HG02884 (cell line): Measurements from ENCODE around the gene REXO1.

Experiments
- ATAC-seq: cut with Tn5 transposase; IDR thresholded peaks from one replicate; pipeline ENCODE4 v1.9.1; 2021; ENCODE audit warnings: mild to moderate bottlenecking, moderate library complexity; ENCODE audit not compliant: unreplicated experiment

The REXO1 gene

DNA sequence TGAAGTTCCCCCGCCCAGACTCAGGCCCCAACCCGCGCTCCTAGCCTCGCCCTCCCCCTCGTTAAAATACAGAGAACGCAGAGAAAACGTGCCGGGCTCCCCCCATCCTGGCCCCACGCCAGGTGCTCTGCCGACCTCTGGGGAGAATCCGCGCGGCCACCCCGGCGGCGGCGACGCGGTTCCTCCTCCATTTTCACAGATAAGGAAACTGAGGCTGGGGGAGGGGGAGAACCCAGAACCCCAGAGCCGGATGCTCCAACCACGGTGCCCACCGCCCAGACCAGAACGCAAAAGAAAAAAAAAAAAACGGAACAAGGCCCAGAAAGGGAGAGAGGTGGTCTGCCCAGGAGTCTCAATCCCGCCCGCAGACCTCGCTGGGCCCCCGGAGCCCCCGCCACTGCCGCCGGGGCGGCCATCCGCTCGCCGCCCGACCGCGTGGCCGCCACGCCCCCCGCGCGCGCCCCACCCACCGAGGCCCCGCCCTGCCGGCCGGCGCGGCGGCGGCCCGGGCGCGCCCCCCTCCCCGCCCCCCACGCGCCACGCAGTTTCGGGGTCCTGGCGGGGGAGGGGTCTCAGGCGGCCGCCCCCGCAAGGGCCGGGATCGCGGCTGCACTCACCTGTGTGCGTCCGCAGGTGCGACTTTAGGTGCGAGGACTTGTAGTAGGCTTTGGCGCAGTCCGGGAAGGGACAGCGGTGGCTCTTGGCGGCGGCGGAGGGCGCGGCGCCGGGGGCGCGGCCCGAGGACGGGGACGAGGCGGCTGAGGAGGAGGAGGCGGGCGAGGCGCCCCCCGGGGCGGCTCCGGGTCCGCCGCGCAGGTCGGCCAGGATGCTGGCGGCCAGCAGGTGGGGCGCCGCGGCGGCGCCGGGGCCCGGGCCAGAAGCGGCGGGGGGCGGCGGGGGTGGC, 14.4 kb upstream of the REXO1 start:
- ATAC-seq, result no peak

DNA sequence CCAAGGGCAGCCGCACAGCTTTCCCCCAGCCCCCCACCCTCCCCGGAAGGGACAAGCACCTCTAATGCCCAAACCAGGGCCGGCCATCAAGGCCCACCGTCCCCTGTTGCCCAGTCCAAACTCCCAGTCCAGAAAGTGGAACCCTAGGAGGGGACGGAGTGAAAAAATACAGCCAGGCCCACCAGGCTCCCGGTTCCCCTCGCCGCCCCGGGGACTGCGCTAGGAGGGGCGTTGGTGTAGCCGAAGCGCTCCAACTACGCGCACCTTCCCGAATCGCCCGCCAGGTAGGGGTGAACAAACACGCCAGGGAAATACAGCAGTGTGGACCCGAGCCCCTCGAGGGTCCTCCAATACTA, 13.8 kb upstream of the REXO1 start:
- no peak for ATAC-seq

- ATAC-seq, result no peak
Measured at GRCh38 chr19:1861599-1862031, 13.3 kb upstream of the REXO1 start.

DNA sequence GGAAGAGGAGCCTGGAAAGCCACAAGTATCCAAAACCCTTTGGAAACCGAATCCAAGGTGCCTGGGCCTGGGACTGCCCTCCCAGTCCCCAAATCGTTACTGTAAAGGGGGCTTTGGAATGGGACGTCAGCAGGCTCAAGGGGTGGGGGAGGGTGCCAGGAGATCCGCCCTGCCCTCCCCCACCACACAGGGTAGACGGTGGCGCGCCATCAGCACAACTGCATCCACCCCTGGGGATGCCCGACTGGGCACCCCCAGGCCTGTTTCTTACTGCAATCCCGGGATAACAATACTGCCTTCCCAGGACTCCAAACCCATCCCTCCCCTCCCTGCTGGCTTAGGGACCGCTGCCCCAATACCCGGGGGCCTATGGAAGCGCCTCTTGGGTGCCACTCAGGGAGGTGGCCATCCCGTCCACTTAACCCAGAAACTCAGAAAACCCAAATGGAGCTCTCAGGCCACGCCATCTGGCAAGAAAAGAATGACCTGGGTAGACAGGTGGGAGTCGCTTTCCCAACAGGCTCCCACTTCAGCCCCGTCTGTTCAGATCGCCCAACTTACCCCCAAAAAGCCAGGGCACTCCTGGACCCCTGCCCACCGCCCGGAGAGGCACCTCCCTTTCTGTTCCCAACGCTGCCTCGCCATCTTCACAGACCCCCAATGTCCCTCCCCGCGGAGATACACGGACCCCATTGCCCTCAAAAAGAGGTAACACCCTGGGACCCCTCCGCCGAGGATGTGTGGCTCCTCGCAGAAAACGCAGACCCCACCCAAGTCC, 12.7 kb upstream of the REXO1 start:
- no peak for ATAC-seq

DNA sequence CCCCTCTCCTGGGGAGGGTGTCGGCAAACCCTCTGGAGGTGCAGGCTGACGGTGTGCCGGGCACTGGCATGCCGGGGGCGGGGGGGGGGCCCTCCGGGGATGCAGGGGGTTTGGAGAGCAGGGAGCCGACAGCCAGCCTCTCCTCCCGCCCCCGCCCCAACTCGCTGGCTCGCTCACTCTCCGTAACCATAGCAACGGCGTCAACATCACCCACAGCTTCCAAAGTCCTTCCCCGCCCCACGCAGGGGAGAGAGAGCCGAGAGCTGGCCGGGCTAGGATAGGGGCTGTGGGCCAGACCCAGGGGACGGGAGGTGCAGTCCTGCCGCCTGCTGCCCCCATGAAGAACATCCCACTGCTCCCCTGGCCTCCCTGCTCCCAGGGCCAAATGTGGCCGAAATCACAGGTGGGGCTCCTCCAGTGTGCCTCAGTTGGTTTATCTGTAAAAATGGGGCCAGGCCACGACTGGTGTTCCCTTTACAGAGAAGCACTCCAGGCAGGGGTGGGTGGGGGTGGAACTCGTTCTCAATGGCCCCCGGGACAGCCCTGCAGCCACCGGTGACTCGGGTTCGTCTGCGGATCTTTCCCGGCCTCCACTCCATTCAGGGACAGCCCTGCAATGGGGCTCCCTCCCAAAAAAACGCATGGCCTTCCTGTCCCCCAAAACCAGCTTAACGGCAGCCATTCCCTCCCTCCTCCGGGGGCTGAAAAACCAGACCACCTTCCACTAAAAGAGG, 11.9 kb upstream of the REXO1 start:
- ATAC-seq, result no peak

DNA sequence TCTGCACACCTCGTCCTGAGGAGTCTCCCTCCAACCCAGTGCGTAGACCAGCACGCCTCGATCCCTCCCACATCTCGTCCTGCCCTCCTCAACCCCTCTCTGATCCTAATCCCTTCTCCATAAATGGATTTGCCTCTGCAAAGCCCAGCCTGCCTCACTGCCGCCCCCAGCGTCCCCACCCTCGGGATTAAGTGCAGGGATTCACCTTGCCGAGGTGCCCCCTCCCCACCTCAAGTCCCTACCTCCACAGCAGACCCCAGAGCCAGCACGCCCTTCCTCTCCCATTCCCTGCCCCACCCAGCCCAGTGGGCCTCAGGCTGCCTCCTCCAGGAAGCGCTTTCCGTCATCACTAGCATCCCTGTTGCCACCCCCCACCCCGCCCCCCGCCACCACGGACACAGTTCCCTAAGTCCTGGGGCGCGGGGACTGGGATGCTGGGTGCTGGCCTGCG, 11.1 kb upstream of the REXO1 start:
- no peak for ATAC-seq

GRCh38 chr19:1858412-1859081, 10.3 kb upstream of the REXO1 start:
- ATAC-seq, result no peak

DNA sequence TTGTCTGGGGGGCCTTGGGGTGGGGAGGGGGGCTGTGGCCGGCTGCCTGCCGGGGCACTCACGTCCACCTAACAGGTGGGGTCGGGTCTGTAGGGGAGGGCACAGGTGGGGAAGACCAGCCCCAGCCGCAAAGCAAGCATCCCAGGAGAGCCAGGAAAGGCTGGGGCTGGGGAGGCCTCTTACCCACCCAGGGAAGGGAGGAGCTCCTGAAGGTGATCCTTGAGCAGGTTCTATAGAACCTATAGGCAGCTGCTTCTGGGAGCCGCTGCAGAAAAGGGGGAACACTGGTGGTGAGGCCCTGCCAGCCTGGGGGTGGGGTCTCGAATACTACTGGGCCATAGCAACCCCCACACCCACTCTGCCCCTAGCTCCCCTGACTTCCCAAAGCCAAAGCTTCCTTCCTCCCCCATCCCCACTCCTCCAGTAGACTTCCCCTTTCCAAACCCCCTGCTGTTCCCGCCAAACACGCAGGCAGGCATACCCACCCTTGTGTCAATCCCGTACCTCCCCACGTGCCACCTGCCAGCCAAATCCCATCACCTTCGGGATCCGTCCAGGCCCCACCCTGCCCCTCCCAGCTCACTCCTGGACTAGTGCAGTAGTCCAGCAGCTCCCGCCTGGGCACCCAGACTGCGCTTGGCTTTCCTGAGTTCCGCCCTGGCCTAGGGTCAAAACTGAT, 9.5 kb upstream of the REXO1 start:
- ATAC-seq, result no peak

DNA sequence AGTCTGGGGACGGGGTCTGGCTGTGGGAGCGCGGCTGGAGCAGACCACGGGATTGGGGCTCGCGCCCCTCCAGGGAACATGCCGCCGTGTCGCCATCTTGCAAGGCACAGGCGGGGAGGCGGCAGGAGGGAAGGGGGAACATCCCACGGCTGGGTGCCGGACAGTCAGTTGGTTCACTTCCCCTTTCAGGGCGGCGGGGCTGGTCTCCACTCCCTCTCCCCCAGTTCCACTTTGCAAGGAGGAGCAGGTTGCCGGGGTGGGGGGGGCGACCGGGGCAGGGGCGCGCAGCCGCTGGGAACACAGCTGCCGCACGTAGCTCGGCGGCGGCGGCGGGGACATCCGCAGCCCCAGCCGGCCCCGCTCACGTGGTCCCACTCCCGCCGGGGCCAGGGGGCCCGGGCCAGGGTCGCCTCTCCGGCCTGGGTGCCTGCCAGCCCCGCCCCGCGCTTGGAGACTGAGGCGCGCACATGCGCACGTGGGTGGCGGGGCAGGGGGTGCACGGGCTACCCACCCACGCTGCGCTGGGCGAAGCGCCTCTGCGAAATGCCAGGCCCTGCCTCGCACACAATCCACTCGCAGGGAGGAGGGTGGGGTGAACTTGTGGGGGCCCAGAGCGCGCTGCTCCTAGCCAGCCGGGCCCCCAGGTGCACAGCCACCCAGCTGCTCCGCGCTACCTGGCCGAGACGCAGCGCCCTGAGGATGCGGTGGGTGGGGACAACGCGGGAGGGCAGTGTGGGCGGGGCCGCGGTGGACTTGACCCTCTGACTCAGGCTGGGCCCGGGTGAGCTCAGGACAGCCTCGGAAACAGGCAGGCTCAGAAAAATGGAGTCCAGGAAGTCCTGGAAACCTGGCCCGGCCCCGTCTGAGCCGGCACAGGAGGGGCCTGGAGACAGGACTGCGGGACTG, 8.7 kb upstream of the REXO1 start:
- no peak for ATAC-seq

DNA sequence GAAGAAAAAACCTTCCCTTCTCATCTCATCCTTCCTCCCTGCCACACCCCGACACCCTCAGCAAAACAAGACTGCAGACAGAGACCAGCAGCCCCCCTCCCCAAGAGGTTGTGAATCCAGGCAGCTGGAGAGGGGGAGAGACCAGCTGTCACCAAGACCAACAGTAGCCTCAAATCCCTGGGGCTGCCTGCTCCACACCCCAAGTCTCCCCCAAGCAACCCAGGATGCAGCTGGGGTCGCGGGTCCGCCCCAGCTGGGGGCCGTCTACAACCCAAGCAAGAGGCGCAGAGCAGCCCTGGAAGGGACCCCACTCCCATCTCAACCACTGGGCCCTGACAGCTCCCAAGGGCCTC, 8.0 kb upstream of the REXO1 start:
- no peak for ATAC-seq

DNA sequence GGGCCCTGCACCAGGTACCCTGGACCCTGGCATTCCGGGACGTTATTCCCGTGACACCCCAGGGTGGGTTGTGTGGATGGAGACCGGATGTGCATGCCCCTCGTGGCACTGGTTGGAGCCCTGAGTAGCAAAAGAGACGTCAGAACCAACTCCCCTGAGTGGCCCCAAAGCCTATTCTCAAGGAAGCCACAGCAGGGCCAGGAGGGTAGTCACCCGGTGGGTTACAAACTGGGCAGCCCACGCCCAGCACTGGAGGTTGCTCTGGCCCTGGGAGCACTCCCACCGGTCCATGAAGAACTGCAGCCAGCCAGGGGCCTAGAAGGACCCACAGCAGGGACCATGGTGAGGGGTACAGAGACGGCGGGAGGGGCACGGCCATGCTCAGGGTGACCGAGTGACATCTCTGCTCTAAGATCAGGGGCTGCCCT, 7.6 kb upstream of the REXO1 start:
- ATAC-seq, result no peak

- ATAC-seq, result no peak
Measured at GRCh38 chr19:1855040-1855827, 7.0 kb upstream of the REXO1 start.

GRCh38 chr19:1854542-1855039, 6.3 kb upstream of the REXO1 start:
- no peak for ATAC-seq

- no peak for ATAC-seq
Measured at GRCh38 chr19:1854039-1854541, 5.8 kb upstream of the REXO1 start.

GRCh38 chr19:1853295-1854038, 5.2 kb upstream of the REXO1 start:
- no peak for ATAC-seq

GRCh38 chr19:1852581-1853128, 4.4 kb upstream of the REXO1 start:
- ATAC-seq, result no peak
